ENCODE data around the gene GUCA2B.

GUCA2B gene

GRCh38 chr1:42186152-42186551 lies 32.9 kb downstream of the GUCA2B start:
- Mint-ChIP-seq H3K27me3 (no peaks in the 10 kb centered on the region), H3K4me3 (no peak overlapping the region), H3K27ac (no peak overlapping the region), H3K9me3 (no peaks in the 10 kb centered on the region), H3K36me3 (peaks cover 20% of the 10 kb centered on the region), H3K4me1 (peaks cover 2% of the 10 kb centered on the region)

- H3K36me3 Mint-ChIP-seq, result peaks cover 20% of the 10 kb centered on the region
- H3K9me3 Mint-ChIP-seq, result no peaks in the 10 kb centered on the region
- H3K27me3 Mint-ChIP-seq, result no peaks in the 10 kb centered on the region
- no peak overlapping the region for H3K4me3 Mint-ChIP-seq
- H3K4me1 Mint-ChIP-seq, result peaks cover 11% of the 10 kb centered on the region
- H3K27ac Mint-ChIP-seq, result no peak overlapping the region
Observed at GRCh38 chr1:42189931-42190853, 37.0 kb downstream of the GUCA2B start.

GRCh38 chr1:42191319-42191718 lies 38.1 kb downstream of the GUCA2B start:
- Mint-ChIP-seq H3K27ac (no peak overlapping the region), H3K4me3 (no peak overlapping the region), H3K4me1 (peaks cover 11% of the 10 kb centered on the region), H3K27me3 (no peaks in the 10 kb centered on the region), H3K36me3 (peaks cover 11% of the 10 kb centered on the region), H3K9me3 (no peaks in the 10 kb centered on the region)

GRCh38 chr1:42192106-42192505 lies 38.9 kb downstream of the GUCA2B start:
- H3K4me1 Mint-ChIP-seq, result peaks cover 11% of the 10 kb centered on the region
- H3K27me3 Mint-ChIP-seq, result no peaks in the 10 kb centered on the region
- H3K9me3 Mint-ChIP-seq, result no peaks in the 10 kb centered on the region
- H3K27ac Mint-ChIP-seq, result peak overlapping the region; percentile 12
- no peak overlapping the region for H3K4me3 Mint-ChIP-seq
- peaks cover 14% of the 10 kb centered on the region for H3K36me3 Mint-ChIP-seq

GRCh38 chr1:42195841-42196240 lies 42.6 kb downstream of the GUCA2B start:
- Mint-ChIP-seq H3K27ac (no peak overlapping the region), H3K27me3 (no peaks in the 10 kb centered on the region), H3K36me3 (peaks cover 14% of the 10 kb centered on the region), H3K9me3 (no peaks in the 10 kb centered on the region), H3K4me3 (no peak overlapping the region), H3K4me1 (peaks cover 11% of the 10 kb centered on the region)

GRCh38 chr1:42198251-42198650 lies 45.0 kb downstream of the GUCA2B start:
- Mint-ChIP-seq H3K4me1 (no peaks in the 10 kb centered on the region), H3K27ac (no peak overlapping the region), H3K27me3 (no peaks in the 10 kb centered on the region), H3K9me3 (peaks cover 10% of the 10 kb centered on the region), H3K36me3 (peaks cover 30% of the 10 kb centered on the region), H3K4me3 (no peak overlapping the region)

GRCh38 chr1:42201986-42202385 lies 48.8 kb downstream of the GUCA2B start:
- peaks cover 8% of the 10 kb centered on the region for H3K4me1 Mint-ChIP-seq
- no peaks in the 10 kb centered on the region for H3K27me3 Mint-ChIP-seq
- no peak overlapping the region for H3K27ac Mint-ChIP-seq
- peaks cover 45% of the 10 kb centered on the region for H3K36me3 Mint-ChIP-seq
- no peak overlapping the region for H3K4me3 Mint-ChIP-seq
- H3K9me3 Mint-ChIP-seq, result peaks cover 20% of the 10 kb centered on the region
